CD14-positive monocyte (primary cell): ENCODE data around the gene PPP3CA. TPM values are rescaled to one million over a fixed set of nuclear protein-coding genes. Genes with fewer than 3 reads are reported as not detected.
"Not testable (repeated sequence)": the region's sequence is repeated elsewhere in the genome, so short reads cannot be mapped to it uniquely, and the experiment has no call there.

Experiments
- DNase-seq, 3 donors: peaks; one replicate each; pipeline ENCODE4 v3.0.0-alpha.2; 2011 to 2022
- H2AFZ ChIP-seq: 2 replicates; pipeline ENCODE4 v1.6.0; 2012; ENCODE audit warnings: mild to moderate bottlenecking, low read depth, low read length, inconsistent platforms; ENCODE audit not compliant: insufficient read depth, poor library complexity, severe bottlenecking
- H3K27ac ChIP-seq, 2 donors: 1 replicate in 1 of 2; 2 replicates in 1 of 2; pipeline ENCODE4 v1.5.1; 2012 to 2013; ENCODE audit warnings: low read length in 2 of 2, control low read depth in 1 of 2, inconsistent platforms in 1 of 2, low read depth in 1 of 2, mild to moderate bottlenecking in 1 of 2
- H3K27me3 ChIP-seq, 2 donors: one replicate each; pipeline versions ENCODE4 v1.6.0 to v1.6.1; 2011 to 2013; ENCODE audit warnings: low read length in 2 of 2; ENCODE audit not compliant: control insufficient read depth in 2 of 2, insufficient read depth in 2 of 2
- H3K36me3 ChIP-seq, 2 donors: replicated peaks in 1 of 2; 1 replicate in 1 of 2; 2 replicates in 1 of 2; pipeline versions ENCODE4 v1.5.1 to v1.6.1; 2012 to 2013; ENCODE audit warnings: low read length in 2 of 2, control low read depth in 1 of 2, inconsistent platforms in 1 of 2, mild to moderate bottlenecking in 1 of 2; ENCODE audit not compliant: insufficient read depth in 2 of 2, control insufficient read depth in 1 of 2
- H3K4me1 ChIP-seq, 2 donors: 1 replicate in 1 of 2; 2 replicates in 1 of 2; pipeline versions ENCODE4 v1.5.1 to v1.6.1; 2012 to 2013; ENCODE audit warnings: low read length in 2 of 2, control low read depth in 1 of 2, inconsistent platforms in 1 of 2, mild to moderate bottlenecking in 1 of 2, moderate library complexity in 1 of 2; ENCODE audit not compliant: insufficient read depth in 2 of 2, control insufficient read depth in 1 of 2
- H3K4me2 ChIP-seq: replicated peaks from 2 replicates; pipeline ENCODE3; 2012; ENCODE audit warnings: low read length, moderate library complexity, mild to moderate bottlenecking; ENCODE audit not compliant: poor library complexity, severe bottlenecking; ENCODE audit errors: extremely low read depth
- H3K4me3 ChIP-seq, 3 experiments: fragments of 200-600 bp in 1 of 3; sonication (generic) in 1 of 3; replicated peaks in 1 of 3; 1 replicate in 2 of 3; 2 replicates in 1 of 3; pipeline ENCODE4 v1.5.1; 2011 to 2013; ENCODE audit warnings: low read length in 3 of 3, mild to moderate bottlenecking in 3 of 3, control low read depth in 2 of 3, low read depth in 2 of 3, inconsistent platforms in 1 of 3, moderate library complexity in 1 of 3
- H3K79me2 ChIP-seq: 2 replicates; pipeline ENCODE4 v1.6.0; 2012; ENCODE audit warnings: mild to moderate bottlenecking, control low read depth, inconsistent platforms, low read length, moderate library complexity; ENCODE audit not compliant: insufficient read depth
- H3K9ac ChIP-seq: 2 replicates; pipeline ENCODE4 v1.6.0; 2017; ENCODE audit warnings: low read length, mild to moderate bottlenecking; ENCODE audit not compliant: insufficient read depth, poor library complexity, severe bottlenecking
- H3K9me3 ChIP-seq, 2 donors: replicated peaks in 1 of 2; 1 replicate in 1 of 2; 2 replicates in 1 of 2; pipeline versions ENCODE4 v1.5.1 to v1.6.1; 2012 to 2013; ENCODE audit warnings: low read length in 2 of 2, control low read depth in 1 of 2; ENCODE audit not compliant: control insufficient read depth in 1 of 2, insufficient read depth in 1 of 2
- H4K20me1 ChIP-seq: 2 replicates; pipeline ENCODE4 v1.6.0; 2012; ENCODE audit warnings: mild to moderate bottlenecking, low read length, control low read depth, moderate library complexity; ENCODE audit not compliant: insufficient read depth
- H3K27ac Mint-ChIP-seq, 7 donors: one replicate each; pipeline ENCODE4 v1.8.0; 2020; ENCODE audit warnings: mild to moderate bottlenecking in 7 of 7, mixed read lengths in 7 of 7, moderate library complexity in 6 of 7, inconsistent platforms in 2 of 7
- H3K27me3 Mint-ChIP-seq, 3 donors: one replicate each; pipeline ENCODE4 v1.8.0; 2021 to 2022; ENCODE audit warnings: low read depth in 3 of 3, mild to moderate bottlenecking in 3 of 3, mixed read lengths in 3 of 3, moderate library complexity in 3 of 3, inconsistent platforms in 1 of 3
- H3K36me3 Mint-ChIP-seq, 2 donors: one replicate each; pipeline ENCODE4 v1.8.0; 2020; ENCODE audit warnings: mixed read lengths in 2 of 2, inconsistent platforms in 1 of 2, mild to moderate bottlenecking in 1 of 2
- H3K4me1 Mint-ChIP-seq: one replicate; pipeline ENCODE4 v1.8.0; 2020; ENCODE audit warnings: mild to moderate bottlenecking, mixed read lengths
- H3K4me3 Mint-ChIP-seq, 2 donors: one replicate each; pipeline ENCODE4 v1.8.0; 2020; ENCODE audit warnings: mild to moderate bottlenecking in 2 of 2, mixed read lengths in 2 of 2, moderate library complexity in 1 of 2
- H3K9me3 Mint-ChIP-seq, 7 donors: one replicate each; pipeline ENCODE4 v1.8.0; 2020 to 2022; ENCODE audit warnings: mixed read lengths in 7 of 7, mild to moderate bottlenecking in 6 of 7, moderate library complexity in 6 of 7, inconsistent platforms in 2 of 7
- WGBS: methylation state at CpG from one replicate; pipeline ENCODE4 v1.1.5; 2013; ENCODE audit warnings: missing lambda C conversion rate; ENCODE audit not compliant: insufficient coverage; 5-methylcytosine and 5-hydroxymethylcytosine counted together
- intact Hi-C, 2 donors: fragments of 100-400 bp; cut with micrococcal nuclease; formaldehyde crosslinking; loops; one replicate each; pipeline versions ENCODE4 v1.15.0 to v1.15.1; 2023
- polyA plus RNA-seq, 3 donors: library from polyadenylated mRNA; depleted of rRNA in 1 of 3; unstranded in 2 of 3; stranded (reverse) in 1 of 3; fragments of 300-500 nt in 2 of 3; fragments of >200 nt in 1 of 3; fragmentation: Illumina TruSeq in 2 of 3; gene quantifications; 1 replicate in 2 of 3; 2 replicates in 1 of 3; pipeline ENCODE4 v1.2.3, GENCODE V29; 2012 to 2021
- TF ChIP-seq, protein P1 (sequence below): fragments of 200-600 bp; IDR thresholded peaks from one replicate; pipeline ENCODE4 v1.8.0; 2022; ENCODE audit warnings: antibody characterized with exemption, mild to moderate bottlenecking

PPP3CA gene
- polyA plus RNA-seq, 3 donors = 5.1 to 9.7 (median 8.9) TPM

- peaks cover 0 to 2% (median 0%) of the 10 kb centered on the region in 3 donors for H3K27me3 Mint-ChIP-seq
- intact Hi-C loops = no loop called here
- no peak overlapping the region for H3K4me3 Mint-ChIP-seq
- 88% methylated on average over 1 of the region's 3 CpGs for WGBS
- Histone ChIP-seq H3K79me2 (peaks cover 11% of the 10 kb centered on the region), H3K36me3 (peaks cover 2 to 7% of the 10 kb centered on the region in 2 donors), H3K27me3 (no peaks in the 10 kb centered on the region), H3K9me3 (no peaks in the 10 kb centered on the region), H4K20me1 (peaks cover 56% of the 10 kb centered on the region), H3K27ac (no peak overlapping the region), H2AFZ (no peak overlapping the region), H3K4me2 (no peak overlapping the region), H3K4me1 (no peaks in the 10 kb centered on the region), H3K4me3 (no peak overlapping the region), H3K9ac (no peak overlapping the region)
- DNase-seq = no peak
- peaks cover 0 to 2% (median 0%) of the 10 kb centered on the region in 7 donors for H3K9me3 Mint-ChIP-seq
- peaks cover 9% of the 10 kb centered on the region for H3K4me1 Mint-ChIP-seq
- TF ChIP-seq, protein P1, sequence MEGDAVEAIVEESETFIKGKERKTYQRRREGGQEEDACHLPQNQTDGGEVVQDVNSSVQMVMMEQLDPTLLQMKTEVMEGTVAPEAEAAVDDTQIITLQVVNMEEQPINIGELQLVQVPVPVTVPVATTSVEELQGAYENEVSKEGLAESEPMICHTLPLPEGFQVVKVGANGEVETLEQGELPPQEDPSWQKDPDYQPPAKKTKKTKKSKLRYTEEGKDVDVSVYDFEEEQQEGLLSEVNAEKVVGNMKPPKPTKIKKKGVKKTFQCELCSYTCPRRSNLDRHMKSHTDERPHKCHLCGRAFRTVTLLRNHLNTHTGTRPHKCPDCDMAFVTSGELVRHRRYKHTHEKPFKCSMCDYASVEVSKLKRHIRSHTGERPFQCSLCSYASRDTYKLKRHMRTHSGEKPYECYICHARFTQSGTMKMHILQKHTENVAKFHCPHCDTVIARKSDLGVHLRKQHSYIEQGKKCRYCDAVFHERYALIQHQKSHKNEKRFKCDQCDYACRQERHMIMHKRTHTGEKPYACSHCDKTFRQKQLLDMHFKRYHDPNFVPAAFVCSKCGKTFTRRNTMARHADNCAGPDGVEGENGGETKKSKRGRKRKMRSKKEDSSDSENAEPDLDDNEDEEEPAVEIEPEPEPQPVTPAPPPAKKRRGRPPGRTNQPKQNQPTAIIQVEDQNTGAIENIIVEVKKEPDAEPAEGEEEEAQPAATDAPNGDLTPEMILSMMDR = no peak
- peak overlapping the region in 1 of 7 donors; percentile 52 for H3K27ac Mint-ChIP-seq
- H3K36me3 Mint-ChIP-seq = peaks cover 7% of the 10 kb centered on the region in 2 donors
Measured at GRCh38 chr4:101183666-101184373, 163.5 kb downstream of the PPP3CA start.

DNA sequence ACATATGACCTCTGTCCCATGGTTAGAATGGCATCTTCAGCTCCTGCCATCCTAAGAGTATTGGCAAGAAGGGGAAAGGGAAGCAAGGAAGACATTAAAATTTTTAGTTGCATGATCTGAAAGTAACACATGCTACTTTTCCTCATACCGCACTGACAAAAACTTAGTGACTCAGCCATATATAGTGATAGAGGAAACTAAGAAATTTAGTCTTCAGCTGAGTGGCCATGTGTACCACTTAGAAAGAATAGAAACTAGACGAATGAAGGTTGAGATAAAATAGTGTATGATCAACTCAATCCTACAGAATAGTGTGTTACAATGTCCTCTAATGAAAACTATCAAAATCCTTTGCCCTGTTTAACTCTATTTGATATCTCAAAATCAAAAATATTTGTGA, 164.1 kb downstream of the PPP3CA start:
- intact Hi-C loops = no loop called here
- Mint-ChIP-seq H3K27me3 (peaks cover 0 to 2% (median 0%) of the 10 kb centered on the region in 3 donors), H3K9me3 (peaks cover 0 to 2% (median 0%) of the 10 kb centered on the region in 7 donors), H3K4me1 (peaks cover 12% of the 10 kb centered on the region), H3K36me3 (peaks cover 7% of the 10 kb centered on the region in 2 donors), H3K4me3 (no peak overlapping the region), H3K27ac (peak overlapping the region in 1 of 7 donors; percentile 63)
- Histone ChIP-seq H3K4me3 (no peak overlapping the region), H3K4me2 (no peak overlapping the region), H3K9me3 (no peaks in the 10 kb centered on the region), H4K20me1 (peaks cover 62% of the 10 kb centered on the region), H3K79me2 (peaks cover 8% of the 10 kb centered on the region), H3K27me3 (no peaks in the 10 kb centered on the region), H3K36me3 (peaks cover 2 to 7% of the 10 kb centered on the region in 2 donors), H3K27ac (no peak overlapping the region), H2AFZ (no peak overlapping the region), H3K9ac (no peak overlapping the region), H3K4me1 (no peaks in the 10 kb centered on the region)
- TF ChIP-seq, protein P1 = no peak
- no CpG with 5 or more reads among the region's 2 CpGs for WGBS
- DNase-seq = no peak

DNA sequence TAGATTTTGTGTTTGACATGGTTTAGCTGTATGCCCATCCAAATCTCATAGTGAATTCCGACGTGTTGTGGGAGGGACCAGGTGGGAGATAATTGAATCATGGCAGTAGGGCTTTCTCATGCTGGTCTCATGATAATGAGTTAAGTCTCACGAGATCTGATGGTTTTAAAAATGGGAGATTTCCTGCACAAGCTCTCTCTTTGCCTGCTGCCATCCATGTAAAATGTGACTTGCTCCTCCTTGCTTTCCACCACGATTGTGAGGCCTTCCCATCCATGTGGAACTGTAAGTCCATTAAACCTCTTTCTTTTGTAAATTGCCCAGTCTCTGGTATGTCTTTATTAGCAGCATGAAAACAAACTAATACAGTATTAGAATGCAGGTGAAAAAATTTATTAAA, 164.6 kb downstream of the PPP3CA start:
- H3K27me3 Mint-ChIP-seq, H3K4me3 ChIP-seq, H2AFZ ChIP-seq, H3K27ac ChIP-seq, H3K9me3 Mint-ChIP-seq, H3K4me3 Mint-ChIP-seq, H3K36me3 Mint-ChIP-seq, DNase-seq, H3K4me1 ChIP-seq, H3K4me2 ChIP-seq, intact Hi-C loops, H3K27me3 ChIP-seq, H3K9ac ChIP-seq, H3K9me3 ChIP-seq, H3K36me3 ChIP-seq, H3K79me2 ChIP-seq: not testable (repeated sequence)
- Mint-ChIP-seq H3K4me1 (peaks cover 12% of the 10 kb centered on the region), H3K27ac (peak overlapping the region in 2 of 7 donors; percentile 59 to 63)
- 95% methylated on average over 3 of the region's 4 CpGs for WGBS
- peaks cover 67% of the 10 kb centered on the region for H4K20me1 ChIP-seq
